Osteoblast (primary cell): ENCODE measurements around the gene KIF23. TPM values are rescaled to one million over a fixed set of nuclear protein-coding genes. Genes with fewer than 3 reads are reported as not detected.

Source experiments
- DNase-seq: peaks from one replicate; pipeline ENCODE4 v3.0.0; 2011; ENCODE audit warnings: low spot score, mixed read lengths; ENCODE audit not compliant: insufficient read length; ENCODE audit errors: missing footprints
- H2AFZ ChIP-seq: 2 replicates; pipeline ENCODE4 v1.6.0; 2011; ENCODE audit warnings: mild to moderate bottlenecking, low read length
- H3K27ac ChIP-seq: 2 replicates; pipeline ENCODE4 v1.5.1; 2011; ENCODE audit warnings: mild to moderate bottlenecking, low read depth, low read length, moderate library complexity
- H3K27me3 ChIP-seq: 2 replicates; pipeline ENCODE4 v1.6.0; 2012; ENCODE audit warnings: mild to moderate bottlenecking, control low read depth, inconsistent platforms, low read length, moderate library complexity; ENCODE audit not compliant: insufficient read depth
- H3K36me3 ChIP-seq: 2 replicates; pipeline ENCODE4 v1.5.1; 2011; ENCODE audit warnings: mild to moderate bottlenecking, low read length, control low read depth, moderate library complexity; ENCODE audit not compliant: insufficient read depth
- H3K4me1 ChIP-seq: 2 replicates; pipeline ENCODE4 v1.5.1; 2011; ENCODE audit warnings: mild to moderate bottlenecking, low read length, control low read depth, moderate library complexity; ENCODE audit not compliant: insufficient read depth
- H3K4me2 ChIP-seq: 2 replicates; pipeline ENCODE4 v1.6.0; 2011; ENCODE audit warnings: mild to moderate bottlenecking, low read length; ENCODE audit not compliant: insufficient read depth
- H3K4me3 ChIP-seq: fragments of 200-600 bp; sonication (generic); 3 replicates; pipeline ENCODE4 v1.5.1; 2012; ENCODE audit warnings: mild to moderate bottlenecking, low read length, inconsistent platforms; ENCODE audit not compliant: insufficient read depth
- H3K79me2 ChIP-seq: 2 replicates; pipeline ENCODE4 v1.6.0; 2012; ENCODE audit warnings: mild to moderate bottlenecking, low read length, control low read depth, inconsistent platforms; ENCODE audit not compliant: insufficient read depth
- H3K9me3 ChIP-seq: 2 replicates; pipeline ENCODE4 v1.5.1; 2011; ENCODE audit warnings: low read depth, low read length, control low read depth
- H4K20me1 ChIP-seq: 2 replicates; pipeline ENCODE4 v1.6.0; 2012; ENCODE audit warnings: mild to moderate bottlenecking, low read length, control low read depth; ENCODE audit not compliant: insufficient read depth
- CTCF ChIP-seq: IDR thresholded peaks from 2 replicates; pipeline ENCODE4 v1.5.1; 2011; ENCODE audit warnings: mild to moderate bottlenecking, low read depth, low read length, moderate library complexity; ENCODE audit errors: extremely low read depth
- total RNA-seq: library from RNA; depleted of rRNA; stranded (reverse); fragments of >200 nt; gene quantifications from 2 replicates; pipeline ENCODE4 v1.2.3, GENCODE V29; 2012

Gene KIF23
- total RNA-seq, 1 donor = 8.3 TPM

DNA sequence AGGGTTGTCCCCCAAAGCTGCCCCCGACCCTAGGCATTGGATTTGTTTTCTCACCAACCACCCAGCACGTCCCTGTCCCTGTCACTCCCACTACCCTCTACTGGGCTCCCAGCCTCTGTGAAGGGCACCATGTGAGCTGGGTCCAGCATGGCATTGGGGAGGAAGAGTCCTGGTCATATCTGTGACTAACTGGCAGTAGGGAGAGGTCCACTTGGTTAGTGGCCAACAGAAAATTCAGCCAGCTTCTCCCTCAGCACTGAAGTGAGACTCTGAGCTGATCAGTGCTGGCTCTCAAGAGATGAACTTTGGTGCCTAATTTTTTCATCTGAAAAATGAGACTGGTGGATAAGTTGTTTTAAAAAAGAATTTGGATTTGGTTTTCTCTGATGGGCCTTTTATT is 11.3 kb upstream of the KIF23 start:
- Histone ChIP-seq H3K9me3 (no peaks in the 10 kb centered on the region), H3K4me3 (no peak overlapping the region), H2AFZ (no peak overlapping the region), H3K27ac (no peak overlapping the region), H3K4me2 (no peak overlapping the region), H3K4me1 (peaks cover 16% of the 10 kb centered on the region), H3K27me3 (no peaks in the 10 kb centered on the region), H4K20me1 (peaks cover 16% of the 10 kb centered on the region), H3K36me3 (no peaks in the 10 kb centered on the region), H3K79me2 (peaks cover 35% of the 10 kb centered on the region)
- TF ChIP-seq CTCF = no peak
- no peak for DNase-seq

GRCh38 chr15:69403594-69403993 is 10.6 kb upstream of the KIF23 start:
- no peak overlapping the region for H2AFZ ChIP-seq
- no peaks in the 10 kb centered on the region for H3K36me3 ChIP-seq
- H3K79me2 ChIP-seq = peaks cover 40% of the 10 kb centered on the region
- H3K4me3 ChIP-seq = no peak overlapping the region
- H3K4me2 ChIP-seq = peak overlapping the region; percentile 35
- peak; percentile 95 for DNase-seq
- peak overlapping the region; percentile 29 for H3K27ac ChIP-seq
- H3K4me1 ChIP-seq = peaks cover 16% of the 10 kb centered on the region
- H3K9me3 ChIP-seq = no peaks in the 10 kb centered on the region
- no peaks in the 10 kb centered on the region for H3K27me3 ChIP-seq
- TF ChIP-seq CTCF = no peak
- H4K20me1 ChIP-seq = peaks cover 16% of the 10 kb centered on the region

DNA sequence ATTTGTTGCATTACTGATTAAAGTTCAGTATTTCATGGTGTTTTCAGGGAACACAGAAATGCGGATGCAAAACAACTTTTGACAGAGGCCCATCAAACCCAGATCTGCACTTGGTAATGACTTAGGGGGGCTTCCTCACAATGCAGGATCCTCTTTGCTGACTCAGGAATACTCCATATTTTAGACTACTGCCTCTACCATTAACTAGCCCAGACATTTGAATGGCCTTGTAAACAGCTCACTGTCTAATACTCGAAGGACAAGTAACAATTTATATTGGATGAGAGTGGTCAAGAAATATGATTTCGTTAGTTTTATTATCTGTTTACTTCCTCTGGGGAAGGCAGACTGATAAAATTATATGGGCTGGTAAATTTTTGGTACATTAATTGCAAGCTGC is 9.0 kb upstream of the KIF23 start:
- TF ChIP-seq CTCF = no peak
- Histone ChIP-seq H3K36me3 (no peaks in the 10 kb centered on the region), H2AFZ (no peak overlapping the region), H3K79me2 (peaks cover 51% of the 10 kb centered on the region), H3K4me2 (no peak overlapping the region), H4K20me1 (peaks cover 20% of the 10 kb centered on the region), H3K4me3 (no peak overlapping the region), H3K27ac (no peak overlapping the region), H3K9me3 (no peaks in the 10 kb centered on the region), H3K4me1 (peaks cover 16% of the 10 kb centered on the region), H3K27me3 (no peaks in the 10 kb centered on the region)
- DNase-seq = no peak

GRCh38 chr15:69407719-69408400 is 6.3 kb upstream of the KIF23 start:
- Histone ChIP-seq H3K36me3 (no peaks in the 10 kb centered on the region), H3K79me2 (peaks cover 70% of the 10 kb centered on the region)
- no peak for DNase-seq

More at GRCh38 chr15:69407719-69408400, 6.3 kb upstream of the KIF23 start:
- Histone ChIP-seq H3K4me3 (no peak overlapping the region), H3K4me2 (no peak overlapping the region), H3K27ac (no peak overlapping the region), H3K4me1 (peaks cover 21% of the 10 kb centered on the region), H4K20me1 (peaks cover 24% of the 10 kb centered on the region), H3K9me3 (no peaks in the 10 kb centered on the region), H2AFZ (no peak overlapping the region), H3K27me3 (no peaks in the 10 kb centered on the region)
- TF ChIP-seq CTCF = no peak
